ENCODE results near the gene GCSAM. TPM values are rescaled to one million over a fixed set of nuclear protein-coding genes. Genes with fewer than 3 reads are reported as not detected.

The GCSAM gene
- total and polyA plus RNA-seq, 2 experiments from 2014 or later: 0.66 TPM; not detected in 1

- no peak for DNase-seq (ENCODE audit: low spot score)
- WGBS (ENCODE audit: low lambda C conversion rate, missing lambda C conversion rate): 83% methylated on average over 1 of the region's 1 CpG
- H3K9me2 ChIP-seq (replicated peaks; ENCODE audit: insufficient read depth): no peaks in the 10 kb centered on the region
These were observed 5.3 kb upstream of the GCSAM start for GRCh38 chr3:112138219-112138969.

GRCh38 chr3:112137781-112138180, 4.7 kb upstream of the GCSAM start:
- Histone ChIP-seq H3K4me1 (ENCODE audit: insufficient read depth) (no peaks in the 10 kb centered on the region), H3K27me3 (no peaks in the 10 kb centered on the region), H3K36me3 (replicated peaks; ENCODE audit: insufficient read depth, low read depth) (no peaks in the 10 kb centered on the region), H3K9me2 (replicated peaks; ENCODE audit: insufficient read depth) (no peaks in the 10 kb centered on the region), H3K27ac (no peak overlapping the region), H3K4me3 (no peak overlapping the region), H3K9me3 (ENCODE audit: low read depth) (no peaks in the 10 kb centered on the region), H4K20me1 (ENCODE audit: insufficient read depth, poor library complexity, severe bottlenecking) (no peaks in the 10 kb centered on the region), H3K4me2 (no peak overlapping the region), H3K79me2 (no peaks in the 10 kb centered on the region), H2AFZ (no peak overlapping the region)
- TF ChIP-seq CTCF (IDR thresholded peaks at IDR 0.05; ENCODE audit: poor library complexity): no peak
- no peak for TF ChIP-seq EZH2 (IDR thresholded peaks at IDR 0.05; ENCODE audit: borderline replicate concordance)
- no peak for TF ChIP-seq EZH2phosphoT487 (IDR thresholded peaks at IDR 0.05; ENCODE audit: low read depth, severe bottlenecking, unreplicated experiment)
- 54% methylated on average over 4 of the region's 4 CpGs for WGBS (ENCODE audit: low lambda C conversion rate, missing lambda C conversion rate)
- no peak for DNase-seq (ENCODE audit: low spot score)

More at GRCh38 chr3:112138219-112138969, 5.3 kb upstream of the GCSAM start:
- Histone ChIP-seq H3K4me2 (no peak overlapping the region), H3K4me1 (ENCODE audit: insufficient read depth) (no peaks in the 10 kb centered on the region), H3K36me3 (replicated peaks; ENCODE audit: insufficient read depth, low read depth) (no peaks in the 10 kb centered on the region), H3K27me3 (no peaks in the 10 kb centered on the region), H3K79me2 (no peaks in the 10 kb centered on the region), H3K27ac (no peak overlapping the region), H3K4me3 (no peak overlapping the region), H3K9me3 (ENCODE audit: low read depth) (no peaks in the 10 kb centered on the region), H2AFZ (no peak overlapping the region), H4K20me1 (ENCODE audit: insufficient read depth, poor library complexity, severe bottlenecking) (no peaks in the 10 kb centered on the region)
- TF ChIP-seq EZH2 (IDR thresholded peaks at IDR 0.05; ENCODE audit: borderline replicate concordance) (no peak), EZH2phosphoT487 (IDR thresholded peaks at IDR 0.05; ENCODE audit: low read depth, severe bottlenecking, unreplicated experiment) (no peak), CTCF (IDR thresholded peaks at IDR 0.05; ENCODE audit: poor library complexity) (no peak)

GRCh38 chr3:112136959-112137693, 4.1 kb upstream of the GCSAM start:
- Histone ChIP-seq H3K9me2 (replicated peaks; ENCODE audit: insufficient read depth) (no peaks in the 10 kb centered on the region), H3K36me3 (replicated peaks; ENCODE audit: insufficient read depth, low read depth) (no peaks in the 10 kb centered on the region), H4K20me1 (ENCODE audit: insufficient read depth, poor library complexity, severe bottlenecking) (no peaks in the 10 kb centered on the region), H3K4me2 (no peak overlapping the region), H3K79me2 (no peaks in the 10 kb centered on the region), H3K27me3 (no peaks in the 10 kb centered on the region), H3K4me1 (ENCODE audit: insufficient read depth) (no peaks in the 10 kb centered on the region), H3K4me3 (no peak overlapping the region), H2AFZ (no peak overlapping the region), H3K27ac (no peak overlapping the region), H3K9me3 (ENCODE audit: low read depth) (no peaks in the 10 kb centered on the region)
- peak; percentile 61 for DNase-seq (ENCODE audit: low spot score)
- no peak for TF ChIP-seq EZH2 (IDR thresholded peaks at IDR 0.05; ENCODE audit: borderline replicate concordance)
- TF ChIP-seq EZH2phosphoT487 (IDR thresholded peaks at IDR 0.05; ENCODE audit: low read depth, severe bottlenecking, unreplicated experiment): no peak
- TF ChIP-seq CTCF (IDR thresholded peaks at IDR 0.05; ENCODE audit: poor library complexity): peak; percentile 69
- WGBS (ENCODE audit: low lambda C conversion rate, missing lambda C conversion rate): 29% methylated on average over 5 of the region's 5 CpGs

Data from hepatocyte (in vitro differentiated cells).